GM21825 (cell line): ENCODE data around the gene ENKUR.

ENCODE experiments used
- ATAC-seq: cut with Tn5 transposase; IDR thresholded peaks from one replicate; pipeline ENCODE4 v1.9.1; 2021; ENCODE audit warnings: mild to moderate bottlenecking, moderate library complexity; ENCODE audit not compliant: unreplicated experiment

ENKUR gene, protein sequence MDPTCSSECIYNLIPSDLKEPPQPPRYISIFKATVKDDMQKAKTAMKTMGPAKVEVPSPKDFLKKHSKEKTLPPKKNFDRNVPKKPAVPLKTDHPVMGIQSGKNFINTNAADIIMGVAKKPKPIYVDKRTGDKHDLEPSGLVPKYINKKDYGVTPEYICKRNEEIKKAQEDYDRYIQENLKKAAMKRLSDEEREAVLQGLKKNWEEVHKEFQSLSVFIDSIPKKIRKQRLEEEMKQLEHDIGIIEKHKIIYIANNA

DNA sequence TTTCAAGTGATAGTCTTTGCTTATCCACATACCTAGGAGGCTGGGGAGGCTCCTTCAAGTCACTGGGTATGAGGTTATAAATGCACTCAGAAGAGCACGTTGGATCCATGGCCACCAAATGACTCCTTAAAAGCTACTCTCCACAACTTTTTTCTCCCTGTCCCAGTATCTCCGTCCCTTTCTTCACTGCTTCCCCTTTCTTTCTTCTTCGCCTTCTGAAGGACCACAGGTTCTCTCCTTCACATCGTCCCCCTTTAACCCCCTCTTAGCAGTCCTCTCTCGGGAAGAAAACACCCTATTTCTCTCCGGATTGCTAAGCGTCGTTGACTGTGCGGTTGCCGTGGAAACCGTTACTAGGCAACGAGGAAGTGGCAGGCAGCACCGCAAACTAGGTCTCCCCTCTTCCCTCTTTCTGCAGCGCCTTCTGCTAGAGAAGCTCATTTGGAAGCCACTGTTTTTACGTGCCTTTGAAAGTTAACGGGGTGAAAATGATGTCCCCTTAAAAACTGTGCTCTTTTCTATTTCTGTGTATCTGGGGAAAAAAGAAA, at the start of gene ENKUR:
ENKUR (minus strand) TSS at position 331 of the 548 bp plus-strand sequence; CDS start at position 109, 222 bp downstream.
- ATAC-seq: peak; percentile 62

DNA sequence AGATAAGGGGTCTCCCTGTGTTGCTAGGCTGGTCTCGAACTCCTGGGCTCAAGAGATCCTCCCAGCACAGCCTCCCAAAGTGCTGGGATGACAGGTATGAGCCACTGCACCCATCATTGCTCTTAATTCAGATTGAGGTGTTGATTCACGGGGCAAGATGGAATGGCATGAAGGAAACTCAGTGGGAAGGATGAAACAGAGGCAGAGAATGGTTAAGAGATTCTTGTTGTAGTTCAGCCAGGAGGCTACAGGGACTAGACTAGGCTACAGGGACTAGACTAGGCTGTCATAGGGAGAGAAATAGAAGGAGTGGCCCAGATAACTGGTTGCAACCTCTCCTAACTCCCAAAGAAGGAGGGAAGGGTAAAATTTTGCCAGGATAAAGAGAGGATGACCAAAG, 48.4 kb upstream of the ENKUR start:
- no peak for ATAC-seq

DNA sequence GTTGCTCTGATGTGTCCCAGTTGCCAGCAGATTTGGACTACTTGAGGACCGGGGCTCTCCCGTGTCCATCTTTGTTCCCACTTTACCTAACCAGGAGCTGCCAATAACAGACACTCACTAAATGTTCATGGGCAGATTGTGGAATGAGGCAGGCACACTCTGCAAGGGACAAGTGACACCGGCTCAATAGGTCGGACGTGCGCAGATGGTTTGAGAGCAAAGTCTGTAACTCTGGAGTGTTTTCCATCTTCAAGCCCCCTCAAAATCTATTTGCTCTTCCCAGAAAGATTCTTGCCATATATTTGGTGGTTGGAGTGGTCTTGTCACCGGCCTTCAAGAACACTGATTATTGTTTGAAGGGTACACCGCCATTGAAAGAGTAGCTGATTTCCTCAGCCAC, 47.7 kb upstream of the ENKUR start:
- no peak for ATAC-seq

DNA sequence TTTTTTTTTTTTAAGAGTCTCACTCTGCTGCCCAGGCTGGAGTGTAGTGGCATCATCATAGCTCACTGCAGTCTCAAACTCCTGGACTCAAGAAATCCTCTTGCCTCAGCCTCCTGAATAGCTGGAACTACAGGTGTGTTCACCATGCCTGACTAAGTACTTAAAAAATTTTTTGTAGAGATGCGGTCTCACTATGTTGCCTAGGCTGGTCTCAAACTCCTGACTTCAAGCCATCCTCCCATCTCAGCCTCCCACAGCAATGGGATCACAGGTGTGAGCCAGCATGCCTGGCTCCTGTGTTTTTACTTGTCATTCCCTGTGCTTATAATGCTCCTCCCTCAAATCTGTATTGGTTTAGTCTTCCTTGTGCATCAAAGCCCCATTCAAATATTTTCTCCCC, 47.2 kb upstream of the ENKUR start:
- ATAC-seq: no peak

DNA sequence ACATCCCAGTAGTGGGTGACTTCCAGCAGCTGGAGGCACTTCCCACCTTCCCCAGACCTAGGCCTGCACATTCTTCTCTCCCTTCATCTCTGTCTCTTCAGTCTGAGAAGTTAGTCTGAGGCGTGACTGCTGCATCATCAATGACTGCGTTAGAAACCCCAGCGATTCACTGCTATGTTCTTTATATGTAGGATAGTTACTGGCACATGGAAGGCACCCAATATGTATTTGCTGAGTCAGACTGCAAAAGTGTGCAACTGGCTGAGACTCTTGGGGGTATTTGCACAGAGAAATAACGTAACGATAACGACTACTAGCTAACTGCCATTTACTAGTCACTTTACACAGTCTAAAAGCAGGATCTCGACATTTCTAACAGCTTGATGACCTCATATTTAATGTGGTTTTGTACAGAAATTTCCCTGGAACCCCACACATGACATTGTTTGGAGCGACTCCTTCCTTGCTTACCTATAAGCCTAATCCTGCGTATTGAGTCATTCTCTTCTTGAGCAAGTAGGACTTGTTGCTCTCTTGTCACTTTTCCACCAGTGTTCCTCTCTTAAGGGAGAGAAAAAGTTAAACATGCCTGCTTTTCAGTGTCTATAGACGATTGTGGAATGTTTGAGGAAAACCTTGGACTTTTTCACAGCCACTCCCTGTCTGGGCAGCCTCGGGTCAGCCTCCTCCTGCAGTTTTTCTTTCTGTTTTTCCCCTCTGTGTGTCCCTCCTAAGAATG, 45.9 kb upstream of the ENKUR start:
- ATAC-seq: no peak

DNA sequence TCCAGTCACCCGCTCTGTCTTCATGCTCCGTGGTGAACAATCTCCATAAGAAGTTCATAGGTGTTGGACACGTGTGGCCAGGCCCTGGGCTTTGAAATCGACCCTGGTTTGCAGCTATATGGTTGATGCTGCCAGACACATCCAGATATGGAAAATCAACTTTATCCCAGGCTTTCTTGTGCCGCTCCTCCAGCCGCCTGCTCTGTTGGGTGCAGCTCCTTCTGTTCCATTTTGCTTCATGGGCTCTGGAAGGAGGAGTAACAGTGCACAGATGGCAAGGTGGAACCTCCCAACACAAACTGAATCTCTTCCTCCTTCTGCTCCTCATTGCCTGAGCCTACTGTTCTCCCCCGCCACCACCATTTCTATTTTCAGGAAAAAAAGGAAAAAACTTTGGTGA, 45.2 kb upstream of the ENKUR start:
- no peak for ATAC-seq

DNA sequence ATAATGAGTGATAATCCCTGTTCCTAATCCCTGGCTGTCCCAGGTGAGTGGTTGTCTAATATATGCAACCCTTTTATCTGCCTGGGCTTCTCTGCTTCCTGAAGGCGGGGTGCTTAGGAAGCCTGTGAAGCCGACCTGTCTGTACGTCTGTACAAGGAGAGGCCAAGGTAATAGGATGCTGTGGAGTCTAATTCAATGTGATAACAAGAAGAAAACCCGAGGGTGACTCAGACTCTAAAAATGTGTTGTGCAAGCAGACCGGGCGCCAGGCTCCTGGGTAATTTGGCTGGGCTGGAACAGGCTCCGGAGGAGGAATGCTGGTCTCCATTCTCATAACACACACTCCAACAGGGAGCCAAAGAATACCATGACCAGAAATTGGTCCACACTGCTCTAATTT, 44.0 kb upstream of the ENKUR start:
- no peak for ATAC-seq

DNA sequence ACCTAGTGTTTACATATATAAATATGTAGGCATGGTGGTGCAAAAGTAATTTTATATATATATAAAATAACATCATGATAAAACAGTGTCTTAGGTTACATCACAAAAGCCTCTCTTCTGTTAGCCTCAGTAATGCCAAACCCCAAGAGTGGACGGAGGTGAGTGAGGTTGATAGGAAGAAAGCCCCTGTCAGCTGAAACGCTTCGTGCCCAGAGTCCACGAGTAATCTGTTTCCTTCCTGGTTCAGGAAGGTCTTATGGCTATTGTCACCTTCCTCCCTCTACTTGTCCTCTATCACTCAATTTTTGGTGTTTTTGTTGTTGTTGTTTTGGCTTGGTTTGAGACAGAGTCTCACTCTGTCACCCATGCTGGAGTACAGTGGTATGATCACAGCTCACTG, 41.9 kb upstream of the ENKUR start:
- no peak for ATAC-seq

DNA sequence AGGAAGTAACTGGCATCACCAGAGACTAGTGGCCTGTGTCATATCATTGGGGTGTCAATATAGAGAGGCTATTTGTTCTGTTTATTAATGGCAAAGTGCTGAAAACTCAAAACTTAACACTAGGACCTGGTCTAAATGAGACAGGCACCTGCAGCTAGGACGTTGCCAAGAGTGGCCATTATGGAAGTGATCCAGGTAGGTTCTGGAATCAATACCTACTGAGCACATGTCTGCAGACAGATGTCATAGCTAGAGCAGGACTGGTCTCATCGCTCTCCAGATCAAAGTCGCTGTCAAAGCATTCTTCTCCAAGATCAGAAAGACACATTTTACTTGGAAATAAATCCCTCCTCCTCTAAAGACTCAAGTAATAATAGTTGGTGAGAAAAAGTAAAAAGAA, 40.8 kb upstream of the ENKUR start:
- ATAC-seq: no peak

DNA sequence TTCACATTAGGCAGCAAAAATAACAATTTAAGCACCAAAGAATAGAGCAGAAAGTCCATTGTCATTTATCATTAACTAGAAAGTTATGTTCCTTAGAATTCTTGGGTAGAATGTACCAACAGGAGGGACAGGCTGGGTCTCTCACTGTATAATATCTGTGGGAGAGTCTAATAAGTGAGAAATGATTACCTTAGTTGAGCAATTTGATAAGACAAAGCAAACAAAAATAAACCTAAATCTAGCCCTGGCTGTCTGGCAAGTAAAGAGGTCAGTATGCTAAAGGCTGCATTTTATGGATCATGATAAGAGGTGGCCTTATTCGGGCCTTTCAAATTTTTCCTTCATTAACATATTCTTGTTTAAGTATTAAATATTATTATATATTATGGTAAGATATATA, 36.1 kb upstream of the ENKUR start:
- ATAC-seq: no peak

DNA sequence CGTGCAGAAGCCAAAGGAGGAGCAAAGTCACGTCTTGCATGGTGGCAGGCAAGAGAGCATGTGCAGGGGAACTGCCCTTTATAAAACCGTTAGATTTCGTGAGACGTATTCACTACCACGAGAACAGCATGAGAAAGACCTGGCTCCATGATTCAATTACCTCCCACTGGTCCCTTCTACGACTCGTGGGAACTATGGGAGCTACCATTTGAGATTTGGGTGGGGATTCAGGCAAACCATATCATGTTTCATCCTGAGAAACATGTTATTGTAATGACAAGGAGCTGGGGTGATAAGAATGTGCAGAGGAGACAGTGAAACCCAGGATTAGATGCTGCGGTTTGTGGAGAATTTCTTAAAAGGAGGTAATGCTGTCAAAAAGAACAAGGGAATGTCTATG, 34.4 kb upstream of the ENKUR start:
- ATAC-seq: no peak

DNA sequence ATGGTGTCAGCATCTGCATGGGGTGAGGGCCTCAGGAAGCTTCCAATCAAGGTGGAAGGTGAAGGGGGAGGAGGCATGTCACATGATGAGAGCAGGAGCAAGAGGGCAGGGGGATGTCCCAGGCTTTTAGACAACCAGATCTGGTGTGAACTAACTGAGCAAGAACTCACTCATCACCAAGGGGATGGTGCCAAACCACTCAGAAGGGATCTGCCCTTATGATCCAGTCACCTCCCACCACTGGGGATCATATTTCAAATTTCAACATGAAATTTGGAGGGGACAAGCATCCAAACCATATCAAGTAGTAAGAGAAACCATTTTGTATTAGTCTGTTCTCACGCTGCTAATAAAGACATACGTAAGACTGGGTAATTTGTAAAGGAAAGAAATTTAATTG, 34.0 kb upstream of the ENKUR start:
- no peak for ATAC-seq

DNA sequence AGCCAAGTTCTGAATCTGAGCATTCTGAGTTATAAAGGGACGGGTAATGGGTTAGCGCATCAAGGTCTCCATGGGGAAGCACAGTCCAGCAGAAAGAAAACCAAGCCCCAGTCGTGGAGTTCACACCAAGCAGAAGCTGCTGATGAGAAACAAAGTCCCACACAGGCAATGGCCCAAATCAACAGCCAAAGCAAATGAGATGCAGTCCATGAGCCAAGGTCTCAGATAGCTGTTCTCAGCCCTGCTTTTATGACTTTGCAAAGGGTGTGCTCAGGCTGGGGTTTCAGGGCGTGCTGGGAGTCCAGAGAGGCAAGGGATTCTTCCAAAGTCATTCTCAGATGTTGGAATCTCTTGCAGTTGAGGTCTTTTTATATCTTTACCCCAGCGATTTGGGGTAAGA, 32.5 kb upstream of the ENKUR start:
- ATAC-seq: no peak

DNA sequence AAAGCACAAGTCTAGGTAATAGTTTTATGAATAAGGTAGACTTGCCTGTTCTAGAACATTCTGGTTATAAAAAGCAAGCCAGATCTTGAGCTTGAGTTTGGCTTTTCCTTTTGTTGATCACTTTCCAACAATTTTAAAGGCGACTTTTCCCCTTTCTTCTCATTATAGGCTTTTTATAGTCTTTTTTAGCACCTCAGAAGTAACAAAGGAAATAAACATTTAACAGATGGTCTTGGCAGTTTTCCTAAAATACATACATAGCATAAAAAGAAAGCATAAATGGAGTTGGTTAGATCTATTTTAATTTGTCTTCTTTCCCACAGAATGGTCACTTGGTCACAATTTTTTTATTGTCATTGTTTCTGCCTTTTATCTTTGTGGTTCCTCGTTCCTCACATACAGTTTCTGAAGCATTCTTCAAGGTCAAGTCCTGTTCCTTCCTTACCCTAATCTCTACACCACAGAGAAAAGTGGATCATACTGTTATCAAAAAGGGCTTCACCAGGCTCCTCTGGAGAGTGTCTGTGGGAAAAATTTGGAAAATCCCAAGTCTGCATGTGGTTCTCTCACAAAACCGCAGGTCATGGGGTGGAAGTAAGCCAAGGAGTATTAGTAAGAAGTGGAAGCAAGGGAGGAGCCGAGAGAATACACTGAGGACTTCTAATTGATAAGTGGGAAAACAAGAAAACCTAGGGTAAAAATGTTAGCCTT, 31.8 kb upstream of the ENKUR start:
- no peak for ATAC-seq

DNA sequence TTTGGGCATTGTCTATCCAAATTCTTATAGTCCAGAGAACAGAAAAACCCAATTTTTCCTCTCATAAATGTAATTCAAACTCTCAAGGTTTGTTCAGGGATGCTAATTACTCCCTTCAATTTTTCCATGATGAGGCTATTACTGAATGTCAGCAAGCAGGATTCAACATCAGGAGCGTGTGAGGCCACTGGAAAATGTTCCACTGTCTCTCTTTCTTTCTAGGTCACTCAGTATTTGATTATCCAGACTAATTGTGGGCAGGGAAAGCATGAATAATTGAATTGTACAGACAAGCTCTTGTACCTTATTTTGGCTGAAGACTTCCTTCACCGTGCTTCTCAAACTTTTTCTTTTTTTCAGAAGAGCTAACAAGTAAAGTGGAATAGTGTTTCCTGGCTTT, 31.1 kb upstream of the ENKUR start:
- no peak for ATAC-seq

DNA sequence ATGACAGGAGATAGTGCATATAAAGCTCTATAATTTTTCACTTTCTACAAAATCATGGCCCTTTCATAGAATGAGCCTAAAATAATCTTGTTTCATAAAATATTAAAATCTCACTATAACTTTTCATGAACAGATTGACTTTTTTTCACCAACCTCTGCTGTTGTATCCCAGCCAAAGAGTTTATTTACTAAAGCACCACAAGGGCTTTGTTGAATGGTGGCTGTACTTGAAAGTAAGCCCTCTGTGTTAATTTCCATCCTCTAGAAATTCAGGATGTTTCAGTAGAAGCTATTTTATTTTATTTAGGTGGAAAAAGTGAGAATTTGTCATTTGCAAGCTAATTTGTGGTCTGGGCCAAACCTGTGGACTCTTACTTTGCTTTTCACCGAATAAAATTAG, 30.7 kb upstream of the ENKUR start:
- ATAC-seq: no peak

DNA sequence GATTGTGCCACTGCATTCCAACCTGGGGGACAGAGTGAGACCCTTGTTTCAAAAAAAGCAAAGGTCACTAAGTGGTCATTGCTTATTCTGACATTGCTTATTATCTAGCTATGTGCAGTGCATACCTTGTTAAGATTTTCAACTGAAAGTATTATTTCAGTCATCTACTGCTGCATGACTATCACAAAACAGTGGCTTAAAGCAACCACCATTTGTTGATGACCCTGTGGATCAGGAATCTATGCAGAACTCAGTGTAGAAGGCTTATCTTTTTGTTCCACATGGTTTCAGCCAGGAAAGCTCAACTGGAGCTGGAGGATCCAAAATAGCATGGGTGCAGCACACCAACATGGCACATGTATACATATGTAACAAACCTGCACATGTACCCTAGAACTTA, 23.6 kb upstream of the ENKUR start:
- ATAC-seq: no peak

DNA sequence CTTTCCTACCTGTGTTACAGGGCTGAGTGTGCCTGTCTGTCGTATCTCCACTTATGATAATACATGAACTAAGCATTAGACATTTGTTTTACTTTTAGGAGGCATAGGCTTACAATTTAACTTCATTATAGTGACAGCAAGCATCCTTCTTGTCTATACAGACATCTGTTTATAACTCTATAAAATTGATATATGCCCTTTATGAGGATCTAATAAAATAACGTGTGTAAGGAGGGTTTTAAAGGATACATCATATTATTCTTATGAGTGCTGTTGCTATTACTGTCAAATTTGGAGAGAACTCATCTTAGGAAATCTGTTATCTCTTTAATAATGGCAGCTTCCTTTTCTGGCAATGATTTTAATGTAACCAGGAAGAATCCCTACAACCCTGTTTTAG, 22.4 kb upstream of the ENKUR start:
- no peak for ATAC-seq

DNA sequence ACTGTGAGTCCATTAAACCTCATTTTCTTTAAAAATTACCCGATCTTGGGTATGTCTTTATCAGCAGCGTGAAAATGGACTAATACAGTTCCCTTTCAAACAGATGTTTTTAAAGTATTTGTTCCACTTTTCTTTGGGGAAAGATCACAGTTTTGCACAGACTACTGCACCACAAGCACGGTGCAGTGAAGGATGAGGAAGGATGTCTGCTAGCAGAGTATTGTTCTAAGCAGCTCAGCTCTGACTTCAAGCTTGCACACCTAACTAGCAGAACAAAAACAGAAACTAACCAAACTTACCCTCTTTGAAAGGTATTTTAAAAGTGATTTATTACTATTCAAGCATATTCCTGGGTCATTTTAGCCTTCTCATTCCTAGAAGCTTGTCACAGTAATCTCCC, 20.4 kb upstream of the ENKUR start:
- no peak for ATAC-seq

DNA sequence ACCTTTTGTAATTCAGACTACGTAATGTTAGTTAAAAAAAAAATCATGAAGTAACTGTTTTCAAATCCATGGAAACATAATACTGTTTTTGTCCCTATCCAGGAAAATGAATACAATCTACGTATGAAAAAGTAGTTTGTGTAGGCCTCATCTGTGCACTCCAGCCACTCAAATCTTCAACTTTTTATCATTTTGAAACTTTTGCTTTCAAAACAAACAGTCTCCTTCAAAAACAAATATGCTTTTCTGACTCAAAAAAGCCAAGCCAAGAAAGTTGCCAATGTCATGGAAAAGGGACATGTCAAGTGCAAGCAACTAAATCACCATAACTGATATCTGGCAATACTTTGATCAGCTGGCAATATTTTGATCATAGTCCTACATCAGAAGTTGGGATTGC, 13.6 kb upstream of the ENKUR start:
- no peak for ATAC-seq

DNA sequence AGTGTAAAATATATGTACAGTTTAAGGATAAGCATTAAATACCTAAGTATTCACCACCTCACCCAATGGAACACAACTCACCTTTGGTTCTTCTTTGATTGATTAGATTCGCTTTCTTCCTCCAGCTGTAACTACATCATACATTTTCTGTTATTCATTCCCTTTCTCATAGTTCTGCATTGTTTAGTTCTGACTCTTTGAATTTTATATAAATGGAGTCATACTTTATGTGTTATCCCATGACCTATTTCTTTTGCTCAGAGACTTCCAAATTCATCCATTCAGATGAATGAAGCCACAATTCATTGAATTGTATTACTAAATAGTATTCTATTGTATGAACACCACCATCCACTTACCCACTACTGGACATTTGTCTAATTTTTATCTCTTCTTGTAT, 12.8 kb upstream of the ENKUR start:
- ATAC-seq: no peak

DNA sequence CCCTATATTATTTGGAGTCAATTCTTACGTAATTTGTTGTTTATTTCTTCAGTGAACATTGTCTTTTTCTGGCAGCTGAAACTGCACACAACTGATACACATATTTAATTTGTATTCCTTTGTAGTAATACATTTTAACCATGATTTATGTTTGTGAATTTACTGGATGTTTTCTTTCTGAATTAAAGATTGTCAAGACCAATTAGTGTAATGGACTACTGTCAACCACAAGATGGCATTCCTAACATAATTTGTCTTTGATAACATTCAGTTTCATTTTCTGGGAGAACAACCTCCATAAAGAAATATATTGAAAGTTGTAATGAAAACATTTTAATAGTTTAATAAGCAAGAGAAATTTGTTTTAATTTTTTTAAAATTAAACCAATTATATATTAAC, 10.5 kb upstream of the ENKUR start:
- ATAC-seq: no peak
